ENCODE measurements around the gene SLC25A21. TPM values are rescaled to one million over a fixed set of nuclear protein-coding genes. Genes with fewer than 3 reads are reported as not detected.
A peak's percentile ranks its signal among the peaks of the same experiment; 100 is the strongest.
"Not testable (repeated sequence)": the region's sequence is repeated elsewhere in the genome, so short reads cannot be mapped to it uniquely, and the experiment has no call there.

The SLC25A21 gene
- total RNA-seq, 1 donor from 2014 or later = 0.91 TPM

- no peak overlapping the region for H3K27ac Mint-ChIP-seq (ENCODE audit: unreplicated experiment)
- H3K4me1 Mint-ChIP-seq (ENCODE audit: low read depth, unreplicated experiment) = no peaks in the 10 kb centered on the region
- no peak for DNase-seq
- H3K9me3 Mint-ChIP-seq (ENCODE audit: unreplicated experiment) = peaks cover 1% of the 10 kb centered on the region
- no peaks in the 10 kb centered on the region for H3K36me3 Mint-ChIP-seq (ENCODE audit: unreplicated experiment)
- TF ChIP-seq, protein P1, sequence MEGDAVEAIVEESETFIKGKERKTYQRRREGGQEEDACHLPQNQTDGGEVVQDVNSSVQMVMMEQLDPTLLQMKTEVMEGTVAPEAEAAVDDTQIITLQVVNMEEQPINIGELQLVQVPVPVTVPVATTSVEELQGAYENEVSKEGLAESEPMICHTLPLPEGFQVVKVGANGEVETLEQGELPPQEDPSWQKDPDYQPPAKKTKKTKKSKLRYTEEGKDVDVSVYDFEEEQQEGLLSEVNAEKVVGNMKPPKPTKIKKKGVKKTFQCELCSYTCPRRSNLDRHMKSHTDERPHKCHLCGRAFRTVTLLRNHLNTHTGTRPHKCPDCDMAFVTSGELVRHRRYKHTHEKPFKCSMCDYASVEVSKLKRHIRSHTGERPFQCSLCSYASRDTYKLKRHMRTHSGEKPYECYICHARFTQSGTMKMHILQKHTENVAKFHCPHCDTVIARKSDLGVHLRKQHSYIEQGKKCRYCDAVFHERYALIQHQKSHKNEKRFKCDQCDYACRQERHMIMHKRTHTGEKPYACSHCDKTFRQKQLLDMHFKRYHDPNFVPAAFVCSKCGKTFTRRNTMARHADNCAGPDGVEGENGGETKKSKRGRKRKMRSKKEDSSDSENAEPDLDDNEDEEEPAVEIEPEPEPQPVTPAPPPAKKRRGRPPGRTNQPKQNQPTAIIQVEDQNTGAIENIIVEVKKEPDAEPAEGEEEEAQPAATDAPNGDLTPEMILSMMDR (IDR thresholded peaks at IDR 0.05; ENCODE audit: partially characterized antibody, unreplicated experiment) = no peak
- no peaks in the 10 kb centered on the region for H3K27me3 Mint-ChIP-seq (ENCODE audit: unreplicated experiment)
- H3K4me3 Mint-ChIP-seq (ENCODE audit: unreplicated experiment) = no peak overlapping the region
Observed at GRCh38 chr14:37181441-37181840, 9.0 kb upstream of the SLC25A21 start.

GRCh38 chr14:37180886-37181285 lies 8.5 kb upstream of the SLC25A21 start:
- H3K4me3 Mint-ChIP-seq (ENCODE audit: unreplicated experiment); H3K4me1 Mint-ChIP-seq (ENCODE audit: low read depth, unreplicated experiment); H3K27me3 Mint-ChIP-seq (ENCODE audit: unreplicated experiment); H3K36me3 Mint-ChIP-seq (ENCODE audit: unreplicated experiment); H3K9me3 Mint-ChIP-seq (ENCODE audit: unreplicated experiment); DNase-seq; H3K27ac Mint-ChIP-seq (ENCODE audit: unreplicated experiment): not testable (repeated sequence)

- H3K4me1 Mint-ChIP-seq (ENCODE audit: low read depth, unreplicated experiment) = no peaks in the 10 kb centered on the region
- H3K36me3 Mint-ChIP-seq (ENCODE audit: unreplicated experiment) = no peaks in the 10 kb centered on the region
- H3K27me3 Mint-ChIP-seq (ENCODE audit: unreplicated experiment) = no peaks in the 10 kb centered on the region
- H3K9me3 Mint-ChIP-seq (ENCODE audit: unreplicated experiment) = peaks cover 1% of the 10 kb centered on the region
- TF ChIP-seq, protein P1 (IDR thresholded peaks at IDR 0.05; ENCODE audit: partially characterized antibody, unreplicated experiment) = no peak
- no peak overlapping the region for H3K4me3 Mint-ChIP-seq (ENCODE audit: unreplicated experiment)
- no peak overlapping the region for H3K27ac Mint-ChIP-seq (ENCODE audit: unreplicated experiment)
- DNase-seq = no peak
Observed at GRCh38 chr14:37179896-37180502, 7.6 kb upstream of the SLC25A21 start.

- DNase-seq = no peak
- Mint-ChIP-seq H3K4me3 (ENCODE audit: unreplicated experiment) (peak overlapping the region; percentile 95), H3K36me3 (ENCODE audit: unreplicated experiment) (no peaks in the 10 kb centered on the region), H3K9me3 (ENCODE audit: unreplicated experiment) (peaks cover 3% of the 10 kb centered on the region), H3K4me1 (ENCODE audit: low read depth, unreplicated experiment) (no peaks in the 10 kb centered on the region), H3K27ac (ENCODE audit: unreplicated experiment) (no peak overlapping the region), H3K27me3 (ENCODE audit: unreplicated experiment) (no peaks in the 10 kb centered on the region)
- TF ChIP-seq, protein P1 (IDR thresholded peaks at IDR 0.05; ENCODE audit: partially characterized antibody, unreplicated experiment) = no peak
Observed at GRCh38 chr14:37172936-37173614, 669 bp upstream of the SLC25A21 start.

DNA sequence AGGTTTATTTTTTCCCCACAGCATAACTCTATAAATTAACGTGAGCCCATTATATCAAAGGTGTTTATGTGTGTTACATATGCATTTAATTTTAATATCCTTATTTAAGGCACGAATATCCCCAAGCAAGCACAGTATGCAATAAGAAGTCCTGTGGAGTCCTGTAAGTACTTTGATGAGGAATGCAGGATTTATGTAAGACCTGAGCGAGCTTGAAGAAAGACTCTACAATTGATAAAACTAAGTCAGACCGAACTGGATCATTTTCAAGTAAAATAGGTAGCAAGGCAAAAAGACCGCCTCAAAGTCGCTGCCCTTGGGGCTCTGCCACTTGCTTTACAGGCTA lies 755 bp downstream of the SLC25A21 start:
- TF ChIP-seq, protein P1 (IDR thresholded peaks at IDR 0.05; ENCODE audit: partially characterized antibody, unreplicated experiment) = no peak
- no peaks in the 10 kb centered on the region for H3K36me3 Mint-ChIP-seq (ENCODE audit: unreplicated experiment)
- no peak for DNase-seq
- H3K4me3 Mint-ChIP-seq (ENCODE audit: unreplicated experiment) = peak overlapping the region; percentile 95
- H3K4me1 Mint-ChIP-seq (ENCODE audit: low read depth, unreplicated experiment) = no peaks in the 10 kb centered on the region
- H3K27ac Mint-ChIP-seq (ENCODE audit: unreplicated experiment) = no peak overlapping the region
- H3K9me3 Mint-ChIP-seq (ENCODE audit: unreplicated experiment) = peaks cover 2% of the 10 kb centered on the region
- no peaks in the 10 kb centered on the region for H3K27me3 Mint-ChIP-seq (ENCODE audit: unreplicated experiment)
